ENCODE data around the gene CCDC87.
A peak's percentile ranks its signal among the peaks of the same experiment; 100 is the strongest.
"Not testable (repeated sequence)": the region's sequence is repeated elsewhere in the genome, so short reads cannot be mapped to it uniquely, and the experiment has no call there.

CCDC87 gene

DNA sequence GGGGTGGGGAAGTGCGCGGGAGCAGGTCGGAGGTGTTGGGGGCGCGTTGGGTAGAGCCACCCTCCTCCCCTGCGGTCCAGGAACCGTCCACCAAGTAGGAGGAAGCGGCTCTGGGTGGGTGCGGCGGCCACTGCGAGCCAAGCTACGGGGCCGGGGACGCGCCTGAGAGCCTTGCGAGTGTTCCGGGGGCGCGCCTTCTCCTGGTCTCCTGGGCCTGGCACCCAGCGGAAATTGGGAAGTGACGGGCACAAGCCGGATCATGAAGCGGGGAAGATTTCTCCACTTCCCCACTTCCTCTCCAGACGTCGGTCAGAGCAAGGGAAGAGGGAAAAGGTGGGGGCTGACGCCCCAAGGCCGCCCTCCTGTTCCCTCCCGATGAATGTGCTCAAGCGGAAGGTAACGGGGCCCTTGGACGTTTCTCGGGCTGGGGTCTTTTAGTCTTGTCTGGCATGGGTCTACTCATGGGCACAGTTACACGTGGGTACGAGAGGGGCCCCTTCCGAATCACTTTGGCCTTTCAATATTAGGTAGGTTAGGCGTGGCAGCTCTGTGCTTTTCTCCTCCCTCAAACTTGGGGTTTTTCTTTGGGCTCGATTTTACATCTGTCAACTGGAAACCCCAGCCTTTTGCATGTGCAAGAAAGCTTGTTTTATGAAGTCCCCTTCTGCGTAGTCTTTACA, 24.4 kb upstream of the CCDC87 start:
- no peak for DNase-seq (ENCODE audit: low read depth in 2 of 2)

DNA sequence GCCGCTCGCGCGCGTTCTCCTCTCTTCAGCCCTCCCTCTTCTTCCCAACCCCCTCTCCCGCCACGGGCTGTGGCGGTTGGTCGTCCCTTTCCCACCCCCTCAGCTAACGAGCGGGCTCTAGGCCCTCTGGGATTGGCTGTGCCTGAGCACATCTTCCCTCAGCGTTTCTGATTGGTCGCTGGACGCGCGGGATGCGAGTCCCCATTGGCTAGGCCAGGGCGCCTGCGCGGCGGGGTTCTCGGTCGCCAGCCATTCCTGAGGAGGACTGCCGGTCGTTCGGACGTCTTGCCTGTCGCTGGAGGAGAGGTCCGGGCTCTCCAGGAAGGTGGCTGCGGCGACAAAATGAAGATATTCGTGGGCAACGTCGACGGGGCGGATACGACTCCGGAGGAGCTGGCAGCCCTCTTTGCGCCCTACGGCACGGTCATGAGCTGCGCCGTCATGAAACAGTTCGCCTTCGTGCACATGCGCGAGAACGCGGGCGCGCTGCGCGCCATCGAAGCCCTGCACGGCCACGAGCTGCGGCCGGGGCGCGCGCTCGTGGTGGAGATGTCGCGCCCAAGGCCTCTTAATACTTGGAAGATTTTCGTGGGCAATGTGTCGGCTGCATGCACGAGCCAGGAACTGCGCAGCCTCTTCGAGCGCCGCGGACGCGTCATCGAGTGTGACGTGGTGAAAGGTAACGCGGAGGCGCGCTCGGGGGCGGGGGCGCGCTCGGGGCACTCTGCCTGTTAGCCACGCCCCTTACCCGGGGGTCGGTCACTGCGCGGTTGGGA, 23.7 kb upstream of the CCDC87 start, which contains the start of gene RBM14:
RBM14 (plus strand) TSS at position 252 of the 776 bp plus-strand sequence; CDS start at position 343, 91 bp downstream.
- peak; percentile 87 to 95 for DNase-seq (ENCODE audit: low read depth in 2 of 2)

DNA sequence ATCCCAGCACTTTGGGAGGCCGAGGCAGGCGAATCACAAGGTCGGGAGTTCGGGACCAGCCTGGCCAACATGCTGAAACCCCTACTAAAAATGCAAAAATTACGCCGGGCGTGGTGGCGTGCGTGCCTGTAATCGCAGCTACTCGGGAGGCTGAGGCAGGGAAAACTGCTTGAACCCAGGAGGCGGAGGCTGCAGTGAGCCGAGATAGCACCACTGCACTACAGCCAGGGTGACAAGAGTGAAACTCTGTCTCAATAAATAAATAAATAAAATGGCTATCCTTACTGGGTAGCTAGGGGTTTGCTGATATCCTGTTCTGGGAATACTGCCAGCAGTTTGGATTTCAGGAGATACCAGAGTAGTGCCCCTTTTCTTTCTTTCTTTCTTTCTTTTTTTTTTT, 21.2 kb upstream of the CCDC87 start:
- DNase-seq (ENCODE audit: low read depth in 2 of 2), result no peak

DNA sequence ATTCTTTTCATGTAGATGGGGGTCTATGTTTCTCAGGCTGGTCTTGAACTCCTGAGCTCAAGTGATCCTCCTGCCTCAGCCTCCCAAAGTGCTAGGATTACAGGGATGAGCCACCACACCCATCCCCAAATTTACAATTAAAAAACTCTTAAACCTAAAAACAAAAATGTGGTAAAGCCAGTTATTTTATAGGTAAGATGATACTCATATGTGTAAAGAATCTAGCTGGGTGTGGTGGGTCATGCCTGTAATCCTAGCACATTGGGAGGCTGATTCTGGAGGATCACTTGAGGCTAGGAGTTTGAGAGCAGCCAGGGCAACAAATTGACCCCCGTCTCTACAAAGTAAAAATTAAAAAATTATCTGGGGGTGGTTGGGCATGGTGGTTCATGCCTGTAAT, 19.6 kb upstream of the CCDC87 start:
- no peak for DNase-seq (ENCODE audit: low read depth in 2 of 2)

DNA sequence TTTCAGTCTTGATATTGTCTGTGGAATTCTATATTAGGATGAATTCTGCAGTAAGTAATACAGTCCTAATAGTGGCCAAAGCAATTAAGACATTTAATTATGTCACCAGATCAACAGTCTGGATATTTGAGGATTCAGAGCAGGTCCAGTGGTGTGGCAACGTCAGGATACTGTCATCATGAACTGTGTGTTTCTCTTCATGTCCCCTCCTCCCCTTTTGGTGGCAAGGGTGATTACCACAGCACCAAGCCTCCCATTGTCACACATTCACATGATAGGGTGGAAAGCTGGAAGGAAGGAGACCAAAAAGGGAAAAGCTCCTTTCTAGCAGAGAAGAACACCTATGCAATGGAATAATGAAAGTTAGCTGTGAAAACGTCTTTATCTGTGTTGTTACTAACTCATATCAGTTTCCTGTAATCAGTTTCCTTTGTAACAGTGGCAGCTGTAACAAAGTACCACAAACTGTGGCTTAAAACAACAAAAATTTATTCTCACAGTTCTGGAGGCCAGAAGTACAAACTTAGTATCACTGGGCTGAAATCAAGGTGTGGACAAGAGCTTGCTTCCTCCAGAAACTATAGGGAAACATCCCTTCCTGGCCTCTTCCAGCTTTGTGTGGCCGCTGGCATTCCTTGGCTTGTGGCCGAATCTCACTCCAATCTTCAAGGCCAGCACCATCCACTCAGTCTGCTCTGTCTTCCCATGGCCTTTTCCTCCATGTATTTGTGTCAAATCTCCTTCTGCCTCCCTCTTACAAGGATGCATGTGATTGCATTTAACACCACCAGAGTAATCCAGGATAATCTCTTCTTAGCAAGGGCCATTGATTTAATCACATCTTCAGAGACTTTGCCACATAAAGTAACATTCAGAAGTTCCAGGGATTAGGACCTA, 17.1 kb upstream of the CCDC87 start:
- no peak for DNase-seq (ENCODE audit: low read depth in 2 of 2)

DNA sequence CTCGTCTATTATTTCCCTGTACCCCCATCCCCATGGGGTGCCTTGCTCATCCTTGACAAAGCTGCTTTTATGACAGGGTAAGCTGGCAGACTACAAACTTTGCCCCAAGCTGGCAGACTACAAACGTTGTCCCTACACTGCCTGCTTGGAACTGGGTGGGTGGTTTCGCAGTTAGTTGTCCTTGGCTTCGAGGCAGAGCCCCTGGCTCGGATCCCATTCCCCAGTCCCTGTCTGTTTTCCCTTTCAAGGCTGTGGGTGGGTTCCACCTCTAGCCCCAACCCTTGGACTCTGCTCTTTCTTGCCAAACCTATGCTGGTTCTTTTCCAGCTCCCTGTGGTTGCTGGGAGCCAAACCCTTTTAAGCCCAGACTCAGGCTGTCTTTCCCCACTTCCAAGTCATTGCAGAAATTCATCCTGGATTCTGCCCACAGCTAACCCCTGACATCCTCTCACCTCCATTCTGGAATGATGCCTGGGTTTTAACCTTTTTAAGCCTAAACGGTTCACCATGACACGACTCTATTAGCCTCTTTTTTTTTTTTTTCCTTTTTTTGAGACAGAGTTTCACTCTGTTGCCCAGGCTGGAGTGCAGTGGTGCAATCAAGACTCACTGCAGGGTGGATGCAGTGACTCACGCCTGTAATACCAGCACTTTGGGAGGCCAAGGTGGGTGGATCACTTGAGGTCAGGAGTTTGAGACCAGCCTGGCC, 14.4 kb upstream of the CCDC87 start:
- DNase-seq (ENCODE audit: low read depth in 2 of 2), result no peak

DNA sequence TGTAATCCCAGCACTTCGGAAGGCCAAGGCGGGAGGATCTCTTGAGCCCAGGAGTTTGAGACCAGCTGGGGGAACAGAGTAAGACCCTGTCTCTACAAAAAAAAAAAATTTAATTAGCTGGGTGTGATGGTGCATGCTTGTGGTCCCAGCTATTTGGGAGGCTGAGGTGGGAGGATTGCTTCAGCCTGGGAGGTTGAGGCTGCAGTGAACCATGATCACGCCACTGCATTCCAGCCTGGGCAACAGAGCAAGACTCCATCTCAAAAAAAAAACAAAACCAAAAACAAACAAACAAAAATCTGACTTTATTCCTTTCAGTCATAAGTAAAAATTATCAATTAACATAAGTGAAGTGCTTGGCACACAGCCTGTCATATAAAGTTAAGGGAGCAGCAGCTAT, 13.7 kb upstream of the CCDC87 start:
- DNase-seq (ENCODE audit: low read depth in 2 of 2), result not testable (repeated sequence)

DNA sequence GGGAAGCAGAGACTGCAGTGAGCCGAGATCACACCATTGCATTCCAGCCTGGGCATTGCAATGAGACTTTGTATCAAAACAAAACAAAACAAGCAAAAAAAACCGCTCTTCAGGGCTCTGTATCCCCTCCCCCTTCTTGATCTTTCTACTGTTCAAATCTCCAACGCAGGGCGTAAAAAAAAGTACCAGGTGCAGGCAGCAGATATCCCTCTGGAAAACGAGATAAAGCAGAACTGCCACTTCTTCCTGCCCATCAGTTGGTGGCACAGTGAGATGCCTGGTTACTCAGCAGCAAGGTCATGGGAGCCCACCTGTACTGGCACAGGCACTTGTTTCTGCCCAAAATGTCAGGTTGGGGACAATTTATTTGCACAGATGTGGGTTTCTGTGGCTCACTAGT, 11.3 kb upstream of the CCDC87 start:
- no peak for DNase-seq (ENCODE audit: low read depth in 2 of 2)

DNA sequence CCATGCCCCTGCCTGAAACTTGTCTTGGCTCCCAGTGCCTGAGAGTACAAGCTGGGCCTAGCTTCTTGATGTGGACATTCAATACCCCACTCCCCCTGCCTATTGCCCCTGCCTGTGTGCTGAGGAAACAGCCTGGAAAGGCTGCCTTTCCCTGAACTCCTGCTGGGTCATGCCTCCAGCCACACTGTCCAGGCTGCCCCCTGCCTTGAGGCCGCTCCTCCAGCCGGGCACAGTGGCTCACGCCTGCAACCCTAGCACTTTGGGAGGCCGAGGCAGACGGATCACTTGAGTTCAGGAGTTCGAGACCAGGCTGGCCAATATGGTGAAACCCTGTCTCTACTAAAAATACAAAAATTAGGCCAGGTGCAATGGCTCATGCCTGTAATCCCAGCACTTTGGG, 10.2 kb upstream of the CCDC87 start:
- DNase-seq (ENCODE audit: low read depth in 2 of 2), result no peak

DNA sequence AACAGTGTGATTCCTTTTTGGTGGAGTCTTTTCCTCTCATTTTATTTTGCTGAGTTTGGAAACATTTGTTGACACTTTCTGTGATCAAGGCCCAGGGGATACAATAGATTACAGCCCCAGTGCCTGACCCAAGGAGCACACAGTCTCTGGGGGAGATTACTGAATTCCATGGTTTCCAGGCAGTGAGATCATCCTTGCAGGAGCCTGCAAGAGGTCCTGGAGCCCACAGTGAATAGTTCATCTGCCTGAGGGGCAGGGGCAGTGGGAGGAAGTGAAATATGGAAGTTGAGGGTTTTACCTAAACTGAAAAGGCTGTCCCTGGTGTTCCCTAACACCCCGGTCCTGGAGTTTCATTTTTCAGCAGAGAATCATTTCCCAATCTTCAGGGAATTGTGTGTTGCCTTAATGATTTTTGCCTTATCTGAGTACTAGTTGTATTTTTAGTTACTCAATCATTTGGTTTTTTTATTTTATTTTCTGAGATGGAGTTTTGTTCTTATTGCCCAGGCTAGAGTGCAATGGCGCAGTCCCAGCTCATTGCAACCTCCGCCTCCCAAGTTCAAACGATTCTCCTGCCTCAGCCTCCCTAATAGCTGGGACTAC, 7.9 kb upstream of the CCDC87 start:
- no peak for DNase-seq (ENCODE audit: low read depth in 2 of 2)

DNA sequence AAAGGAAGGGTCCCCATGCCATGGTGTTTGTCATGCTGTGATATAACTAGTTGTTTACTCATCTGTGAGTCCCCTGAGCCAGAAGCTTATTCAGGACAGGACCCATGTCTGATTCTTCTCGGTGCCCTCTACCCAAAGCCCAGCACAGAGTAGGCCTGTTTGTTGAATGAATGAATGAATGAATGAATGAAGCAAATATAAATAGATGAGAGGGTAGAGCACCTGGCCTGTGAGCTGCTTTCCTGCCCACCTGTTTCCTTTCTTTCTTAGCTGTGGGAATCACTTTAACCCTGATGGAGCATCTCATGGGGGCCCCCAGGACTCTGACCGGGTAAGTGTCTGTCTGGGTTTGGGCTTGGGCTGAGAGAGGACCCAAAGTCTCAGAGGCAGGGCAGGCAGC, 7.4 kb upstream of the CCDC87 start:
- no peak for DNase-seq (ENCODE audit: low read depth in 2 of 2)

DNA sequence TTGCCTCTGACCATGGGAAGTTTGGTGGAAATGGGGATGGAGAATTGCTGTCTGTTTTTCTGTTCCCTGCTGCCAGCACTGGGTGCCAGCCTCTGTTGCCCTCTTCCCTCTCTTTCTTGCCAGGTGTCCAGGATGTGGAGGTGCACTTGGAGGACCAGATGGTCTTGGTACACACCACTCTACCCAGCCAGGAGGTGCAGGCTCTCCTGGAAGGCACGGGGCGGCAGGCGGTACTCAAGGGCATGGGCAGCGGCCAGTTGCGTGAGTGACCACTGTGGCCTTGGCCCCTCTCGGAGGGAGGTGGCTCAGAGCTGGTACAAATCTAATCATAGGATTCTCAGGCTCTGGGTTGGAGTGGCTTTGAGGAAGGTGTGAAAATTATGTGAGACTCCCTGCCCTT, 6.1 kb upstream of the CCDC87 start:
- DNase-seq (ENCODE audit: low read depth in 2 of 2), result no peak

DNA sequence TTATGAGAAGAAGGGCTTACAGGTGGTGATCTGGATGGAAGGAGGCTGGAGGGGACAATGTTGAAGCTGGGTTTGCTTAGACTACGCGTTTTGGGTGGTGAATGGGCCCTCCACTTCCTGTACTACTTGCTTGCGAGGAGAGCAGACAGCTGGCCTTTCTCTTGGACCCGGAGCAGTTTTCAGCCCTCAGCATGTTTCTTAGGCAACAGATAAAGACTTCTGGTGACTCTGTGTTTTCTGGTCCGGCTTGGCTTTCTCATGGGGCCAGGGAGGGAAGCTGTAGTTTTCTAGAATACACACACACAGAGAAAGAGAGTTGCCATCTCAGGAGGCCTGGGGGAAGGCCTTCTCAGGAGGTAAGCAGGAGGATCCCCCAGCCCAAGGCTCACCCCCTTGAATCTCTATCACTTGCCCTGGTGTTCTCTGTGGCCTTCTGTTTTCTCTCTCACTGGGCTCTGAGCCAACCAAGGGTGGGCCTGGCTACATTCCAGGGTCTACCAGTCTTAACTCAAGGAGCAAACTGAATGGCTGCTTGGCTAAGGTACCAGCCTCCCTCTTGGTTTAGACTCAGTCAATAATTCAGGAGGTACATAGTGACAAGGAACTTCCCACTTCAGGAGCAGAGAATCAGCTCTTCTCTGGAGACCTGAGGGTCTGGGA, 2.5 kb upstream of the CCDC87 start:
- no peak for DNase-seq (ENCODE audit: low read depth in 2 of 2)

DNA sequence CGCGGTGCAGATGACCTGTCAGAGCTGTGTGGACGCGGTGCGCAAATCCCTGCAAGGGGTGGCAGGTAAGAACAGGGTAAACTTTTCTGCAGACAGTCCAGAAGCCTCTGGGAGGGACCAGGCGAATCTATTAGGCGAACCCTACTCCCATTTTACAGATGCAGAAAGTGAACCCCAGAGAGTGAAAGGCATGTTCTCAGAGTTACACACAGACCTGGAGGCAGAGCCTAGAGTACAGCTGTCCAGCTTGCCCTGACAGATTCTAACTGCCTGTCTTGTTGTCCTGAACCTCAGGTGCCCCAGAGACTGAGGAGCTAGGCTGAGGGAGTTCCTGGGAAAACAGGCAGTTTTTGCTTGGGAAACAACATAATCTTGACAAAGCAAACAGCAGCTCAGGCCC, 787 bp upstream of the CCDC87 start:
- no peak for DNase-seq (ENCODE audit: low read depth in 2 of 2)

DNA sequence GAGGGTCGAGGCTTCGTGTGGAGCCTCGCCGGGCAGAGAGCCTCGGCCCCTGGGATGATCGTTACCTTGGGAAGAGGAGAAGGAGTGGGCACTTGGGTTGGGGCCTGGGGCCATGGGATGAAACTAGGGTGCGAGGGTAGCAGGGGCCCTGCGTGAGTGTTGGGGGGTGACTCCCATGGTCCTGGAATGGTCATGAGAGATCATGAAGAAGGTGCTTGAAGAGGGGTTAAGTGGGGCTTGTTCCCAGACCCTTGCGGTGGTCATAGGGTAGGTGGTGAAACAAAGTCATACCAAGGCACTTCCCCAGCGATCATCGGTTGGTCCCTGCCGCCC, 406 bp upstream of the CCDC87 start:
- no peak for DNase-seq (ENCODE audit: low read depth in 2 of 2)

DNA sequence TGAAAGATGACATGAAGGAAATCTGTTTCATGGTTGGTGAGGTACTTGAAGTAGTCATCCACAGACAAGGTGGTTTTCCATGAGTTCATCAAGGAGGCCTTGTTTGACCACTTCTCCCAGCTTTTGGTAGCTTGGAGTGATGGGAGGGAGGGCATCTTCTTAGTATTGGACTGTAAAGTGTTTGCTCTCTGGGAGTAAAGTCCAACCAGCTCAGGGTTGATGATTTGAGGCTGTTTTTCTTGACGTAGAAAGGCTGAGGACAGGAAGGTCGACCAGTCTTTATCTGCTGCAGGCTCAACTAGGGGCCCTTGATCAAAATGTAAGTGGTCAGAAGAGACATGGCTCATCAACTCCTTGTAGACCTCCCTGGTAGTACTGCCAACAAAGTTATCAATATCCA, 1.7 kb downstream of the CCDC87 start:
- no peak for DNase-seq (ENCODE audit: low read depth in 2 of 2)

DNA sequence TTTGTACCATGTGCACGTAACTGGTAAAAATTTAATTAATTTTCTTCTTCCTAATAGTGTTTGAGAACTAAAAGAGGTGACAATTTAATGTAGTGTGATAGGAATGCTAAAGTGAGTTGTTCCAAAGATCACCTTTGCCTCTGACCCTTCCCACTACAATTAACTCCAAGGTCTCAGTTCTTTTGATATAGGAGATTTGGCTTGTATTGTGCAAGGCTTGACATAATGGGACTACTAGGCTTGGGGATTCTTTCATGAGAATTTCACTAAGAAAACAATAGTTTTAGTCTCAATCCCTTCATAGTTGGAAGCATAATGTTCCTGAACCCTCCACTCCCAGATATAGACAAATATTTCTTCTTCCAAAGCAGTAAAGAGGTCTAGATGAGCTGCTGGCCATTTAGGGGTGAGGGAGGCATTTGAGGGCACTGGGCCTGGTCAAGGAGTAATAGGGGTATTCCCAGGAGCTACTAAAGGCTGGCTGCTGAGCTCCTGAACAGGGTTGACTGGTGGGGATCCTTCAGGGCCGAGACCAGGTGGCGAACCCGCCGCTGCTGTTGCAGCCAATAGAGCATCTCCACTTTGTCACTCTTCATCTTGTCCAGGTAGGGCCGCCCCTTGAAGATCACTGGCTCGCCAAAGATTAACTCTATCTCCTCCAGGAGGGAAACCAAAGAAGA, 2.7 kb downstream of the CCDC87 start:
- DNase-seq (ENCODE audit: low read depth in 2 of 2), result no peak

DNA sequence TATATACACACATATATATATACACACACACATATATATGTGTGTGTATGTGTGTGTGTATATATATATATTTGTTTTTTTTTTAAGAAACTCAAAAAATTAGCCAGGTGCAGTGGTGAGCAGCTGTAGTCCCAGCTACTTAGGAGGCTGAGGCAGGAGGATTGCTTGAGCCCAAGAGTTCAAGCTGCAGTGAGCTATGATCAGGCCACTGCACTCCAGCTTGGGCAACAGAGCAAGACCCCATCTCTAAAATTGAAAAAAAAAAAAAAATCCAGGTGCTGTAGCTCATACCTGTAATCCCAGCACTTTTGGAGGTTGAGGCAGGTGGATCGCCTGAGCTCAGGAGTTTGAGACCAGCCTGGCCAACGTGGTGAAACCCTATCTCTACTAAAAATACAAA, 3.5 kb downstream of the CCDC87 start:
- not testable (repeated sequence) for DNase-seq (ENCODE audit: low read depth in 2 of 2)

DNA sequence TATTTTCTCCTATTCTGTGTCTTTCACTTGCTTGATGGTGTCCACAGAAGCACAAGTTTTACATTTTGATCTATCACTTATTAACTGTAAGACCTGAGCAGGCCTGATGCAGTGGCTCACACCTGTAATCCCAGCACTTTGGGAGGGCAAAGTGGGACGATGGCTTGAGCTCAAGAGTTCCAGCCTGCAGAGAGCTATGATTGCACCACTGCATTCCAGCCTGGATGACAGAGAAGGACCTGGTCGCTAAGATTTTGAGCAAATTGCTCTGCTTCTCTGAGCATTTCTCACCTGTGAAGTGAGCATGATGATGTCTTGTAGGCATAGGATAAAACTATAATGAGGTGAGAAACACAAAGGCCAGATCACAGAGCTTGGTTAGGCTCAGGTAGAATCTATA, 6.7 kb downstream of the CCDC87 start:
- DNase-seq (ENCODE audit: low read depth in 2 of 2), result no peak

DNA sequence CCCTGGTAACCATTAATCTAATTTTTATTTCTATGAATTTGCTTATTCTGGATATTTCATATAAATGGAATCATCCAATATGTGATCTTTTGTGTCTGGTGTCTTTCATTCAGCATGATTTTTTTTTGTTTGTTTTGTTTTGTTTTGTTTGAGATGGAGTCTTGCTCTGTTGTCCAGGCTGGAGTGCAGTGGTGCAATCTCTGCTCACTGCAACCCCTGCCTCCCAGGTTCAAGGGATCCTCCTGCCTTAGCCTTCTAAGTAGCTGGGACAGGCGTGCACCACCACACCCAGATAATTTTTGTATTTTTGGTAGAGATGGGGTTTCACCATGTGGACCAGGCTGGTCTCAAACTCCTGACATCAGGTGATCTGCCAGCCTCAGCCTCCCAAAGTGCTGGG, 7.4 kb downstream of the CCDC87 start:
- not testable (repeated sequence) for DNase-seq (ENCODE audit: low read depth in 2 of 2)

All from stimulated activated CD4-positive, alpha-beta T cell treated with anti-CD3 and anti-CD28 coated beads, Interleukin-1b, Interleukin-23, amount 100 ng/mL, for 1 hour (primary cell).